GM18909 (cell line): ENCODE results near the gene PALD1.
"Not testable (repeated sequence)": the region's sequence is repeated elsewhere in the genome, so short reads cannot be mapped to it uniquely, and the experiment has no call there.

Experiments
- ATAC-seq: cut with Tn5 transposase; IDR thresholded peaks from one replicate; pipeline ENCODE4 v1.9.1; 2021; ENCODE audit warnings: mild to moderate bottlenecking; ENCODE audit not compliant: unreplicated experiment, poor library complexity

The PALD1 gene

GRCh38 chr10:70567603-70568002, 89.0 kb downstream of the PALD1 start:
- ATAC-seq, result no peak

- ATAC-seq, result no peak
Observed at GRCh38 chr10:70568113-70568512, 89.5 kb downstream of the PALD1 start.

GRCh38 chr10:70568781-70569495, 90.4 kb downstream of the PALD1 start:
- no peak for ATAC-seq

- ATAC-seq, result no peak
Observed at GRCh38 chr10:70571236-70571635, 92.7 kb downstream of the PALD1 start.

GRCh38 chr10:70571636-70572439, 93.3 kb downstream of the PALD1 start:
- no peak for ATAC-seq

GRCh38 chr10:70573599-70574506, 95.3 kb downstream of the PALD1 start:
- ATAC-seq, result no peak

- no peak for ATAC-seq
Observed at GRCh38 chr10:70575486-70575873, 96.9 kb downstream of the PALD1 start.

GRCh38 chr10:70575874-70576802, 97.6 kb downstream of the PALD1 start:
- peak; percentile 67 for ATAC-seq

- no peak for ATAC-seq
Observed at GRCh38 chr10:70576803-70577517, 98.4 kb downstream of the PALD1 start.

GRCh38 chr10:70578371-70578947, 99.9 kb downstream of the PALD1 start:
- ATAC-seq, result peak; percentile 52

GRCh38 chr10:70579234-70580002, 100.9 kb downstream of the PALD1 start:
- ATAC-seq, result no peak

GRCh38 chr10:70581176-70581575, 102.6 kb downstream of the PALD1 start:
- ATAC-seq, result not testable (repeated sequence)

GRCh38 chr10:70582793-70583668, 104.5 kb downstream of the PALD1 start:
- no peak for ATAC-seq

- ATAC-seq, result no peak
Observed at GRCh38 chr10:70583669-70584037, 105.1 kb downstream of the PALD1 start.

- no peak for ATAC-seq
Observed at GRCh38 chr10:70584366-70584765, 105.8 kb downstream of the PALD1 start.

- no peak for ATAC-seq
Observed at GRCh38 chr10:70584909-70585544, 106.5 kb downstream of the PALD1 start.
